HG02852 (cell line): ENCODE measurements around the gene DTX4.

Experiments used
- ATAC-seq: cut with Tn5 transposase; IDR thresholded peaks from one replicate; pipeline ENCODE4 v1.9.1; 2021; ENCODE audit warnings: mild to moderate bottlenecking, moderate library complexity; ENCODE audit not compliant: unreplicated experiment

DTX4 gene

GRCh38 chr11:59216641-59217564 is 45.0 kb downstream of the DTX4 start:
- peak; percentile 88 for ATAC-seq

- no peak for ATAC-seq
Observed at GRCh38 chr11:59218319-59218718, 46.4 kb downstream of the DTX4 start.

GRCh38 chr11:59218893-59219292 is 47.0 kb downstream of the DTX4 start:
- no peak for ATAC-seq

- ATAC-seq = no peak
Observed at GRCh38 chr11:59219836-59220235, 47.9 kb downstream of the DTX4 start.

GRCh38 chr11:59221441-59221840 is 49.5 kb downstream of the DTX4 start:
- no peak for ATAC-seq

- ATAC-seq = no peak
Observed at GRCh38 chr11:59222464-59223060, 50.6 kb downstream of the DTX4 start.

GRCh38 chr11:59223177-59223576 is 51.2 kb downstream of the DTX4 start:
- ATAC-seq = no peak

- ATAC-seq = no peak
Observed at GRCh38 chr11:59223611-59224010, 51.7 kb downstream of the DTX4 start.

GRCh38 chr11:59224351-59224928 is 52.5 kb downstream of the DTX4 start:
- ATAC-seq = peak; percentile 49

- ATAC-seq = peak; percentile 61
Observed at GRCh38 chr11:59225017-59225416, 53.1 kb downstream of the DTX4 start.

GRCh38 chr11:59226396-59226795 is 54.5 kb downstream of the DTX4 start:
- no peak for ATAC-seq

GRCh38 chr11:59240322-59240721 is 68.4 kb downstream of the DTX4 start:
- ATAC-seq = no peak

GRCh38 chr11:59243633-59244032 is 71.7 kb downstream of the DTX4 start:
- no peak for ATAC-seq

GRCh38 chr11:59247531-59248227 is 75.7 kb downstream of the DTX4 start:
- no peak for ATAC-seq

GRCh38 chr11:59249535-59249934 is 77.6 kb downstream of the DTX4 start:
- ATAC-seq = no peak

GRCh38 chr11:59253001-59253400 is 81.1 kb downstream of the DTX4 start:
- no peak for ATAC-seq

GRCh38 chr11:59254286-59254685 is 82.4 kb downstream of the DTX4 start:
- no peak for ATAC-seq

- ATAC-seq = no peak
Observed at GRCh38 chr11:59255281-59255680, 83.3 kb downstream of the DTX4 start.
